GM19395 (cell line): Measurements from ENCODE around the gene NOL9.
"Not testable (repeated sequence)": the region's sequence is repeated elsewhere in the genome, so short reads cannot be mapped to it uniquely, and the experiment has no call there.

ENCODE experiments used
- ATAC-seq: cut with Tn5 transposase; IDR thresholded peaks from one replicate; pipeline ENCODE4 v1.9.1; 2021; ENCODE audit warnings: mild to moderate bottlenecking, moderate library complexity; ENCODE audit not compliant: unreplicated experiment

Gene NOL9

GRCh38 chr1:6505367-6506209 is 48.7 kb downstream of the NOL9 start:
- ATAC-seq: no peak

DNA sequence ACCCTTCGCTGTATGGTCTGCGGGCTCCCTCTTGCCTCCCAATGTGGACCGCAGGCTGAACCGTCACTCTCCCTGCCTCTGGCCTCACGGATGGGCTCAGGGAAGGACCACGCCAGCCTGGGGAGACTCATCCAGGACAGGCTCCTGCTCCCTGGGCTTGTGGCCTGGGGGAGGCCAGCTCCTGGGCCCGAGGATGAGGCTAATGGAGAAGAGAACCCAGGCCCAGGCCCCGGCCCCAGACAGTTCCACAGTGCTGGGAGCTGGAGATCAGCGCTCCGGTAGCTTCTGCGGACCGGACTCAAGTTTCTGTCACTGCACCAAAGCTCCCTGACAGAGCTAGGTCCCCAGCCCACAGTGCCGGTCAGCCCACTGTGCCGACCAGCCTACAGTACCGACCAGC is 49.4 kb downstream of the NOL9 start:
- ATAC-seq: no peak

GRCh38 chr1:6503884-6504602 is 50.3 kb downstream of the NOL9 start:
- no peak for ATAC-seq

- ATAC-seq: no peak
Observed at GRCh38 chr1:6502000-6502891, 52.1 kb downstream of the NOL9 start.

DNA sequence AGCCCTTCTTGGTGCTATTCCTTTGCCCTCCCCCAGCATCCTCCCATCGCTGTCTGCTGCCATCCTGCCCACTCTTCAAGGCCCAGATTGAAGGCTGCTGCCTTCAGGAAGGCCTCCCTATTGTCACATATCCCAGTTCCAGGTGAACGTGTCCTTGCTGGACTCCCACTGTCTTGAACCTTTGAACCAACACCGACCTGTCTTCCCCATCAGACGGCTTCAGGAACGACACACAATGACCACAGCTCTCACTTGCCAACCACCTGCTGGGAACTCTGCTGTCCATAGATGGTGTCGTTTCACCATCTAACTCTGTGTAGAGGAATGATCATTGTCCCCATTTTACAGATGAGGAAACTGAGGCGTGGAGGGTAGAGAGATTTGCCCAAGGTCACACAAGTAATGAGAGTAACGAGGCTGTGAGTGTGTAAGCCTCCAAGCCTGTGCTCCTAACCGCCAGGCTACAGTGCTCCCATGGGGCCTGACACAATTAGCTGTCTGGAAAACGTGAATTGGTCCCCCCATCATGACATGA is 53.0 kb downstream of the NOL9 start:
- ATAC-seq: no peak

DNA sequence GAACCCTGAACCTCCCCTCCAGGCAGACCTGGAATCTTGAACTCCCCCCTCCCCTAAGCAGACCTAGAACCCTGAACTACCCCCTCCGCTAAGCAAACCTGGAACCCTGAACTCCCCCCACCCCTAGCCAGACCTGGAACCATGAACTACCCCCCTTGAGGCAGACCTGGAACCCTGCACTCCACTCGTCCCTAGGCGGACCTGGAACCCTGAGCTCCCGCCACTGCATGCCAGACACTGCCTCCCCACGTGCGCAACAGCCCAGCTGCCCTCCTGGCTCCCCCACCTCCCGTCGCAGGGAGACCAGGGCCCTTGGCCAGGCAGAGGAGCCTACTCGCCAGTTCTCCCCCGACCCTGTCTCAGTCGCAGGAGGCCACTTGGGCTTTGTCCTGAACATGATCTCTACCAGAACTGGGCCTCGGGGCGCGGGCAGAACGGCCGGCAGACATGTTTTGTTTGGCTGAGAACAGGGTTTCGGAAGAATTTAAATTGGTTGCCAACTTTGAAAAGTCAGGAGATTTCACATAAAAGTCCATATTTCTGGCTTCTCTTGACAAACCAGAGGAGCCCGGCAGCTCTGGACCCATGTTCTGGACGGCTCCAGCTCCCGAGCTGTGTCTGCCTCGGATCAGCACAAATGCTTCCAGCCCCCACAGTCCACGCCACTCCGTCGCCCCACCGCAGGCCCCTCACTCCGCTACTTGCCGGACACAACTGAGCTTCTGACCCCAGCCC is 53.6 kb downstream of the NOL9 start:
- no peak for ATAC-seq

DNA sequence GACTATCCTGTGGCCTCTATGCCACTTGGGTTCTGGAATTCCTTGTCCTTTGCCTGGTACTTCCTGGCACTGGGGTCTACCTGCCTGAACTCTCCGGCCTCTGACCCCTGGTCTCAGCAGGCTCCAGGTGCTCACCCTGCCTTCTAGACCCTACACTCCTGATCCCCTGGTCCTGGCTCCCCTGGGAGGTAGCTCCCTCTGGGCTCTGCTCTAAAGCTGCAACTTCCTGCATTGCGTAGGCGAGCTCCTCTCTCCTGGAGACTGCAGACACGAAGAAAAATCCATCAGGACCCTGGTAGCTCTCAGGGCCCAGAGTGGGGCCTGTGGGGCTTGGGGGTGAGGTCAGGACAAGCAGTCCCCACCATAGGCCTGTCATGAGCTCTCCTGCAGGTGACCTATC is 55.0 kb downstream of the NOL9 start:
- no peak for ATAC-seq

DNA sequence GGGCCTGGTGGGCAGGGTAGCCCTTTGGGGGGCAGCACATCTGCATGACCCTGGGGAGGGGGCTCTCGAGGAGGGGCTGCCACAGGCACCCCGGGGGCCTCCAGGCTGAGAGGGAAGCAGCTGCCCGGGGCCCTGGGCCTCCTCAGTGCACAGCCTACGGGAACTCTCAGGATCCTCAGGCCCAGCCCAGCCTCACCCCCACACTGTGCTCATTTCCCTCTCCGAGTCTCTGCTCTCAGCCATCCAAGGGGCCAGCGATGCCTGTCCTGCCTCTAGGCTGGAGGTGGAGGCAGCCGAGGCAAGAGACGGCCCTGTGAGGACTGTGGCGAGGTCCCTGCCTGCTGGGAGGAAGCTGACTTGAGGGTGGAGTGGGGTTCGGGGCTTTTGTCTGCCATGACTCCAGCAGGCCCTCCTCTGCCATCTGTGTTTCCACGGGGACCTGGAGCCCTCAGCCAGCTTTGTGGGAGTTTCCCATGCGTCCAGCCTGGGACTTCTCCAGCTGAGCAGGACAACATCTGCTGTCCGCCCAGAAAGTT is 55.7 kb downstream of the NOL9 start:
- no peak for ATAC-seq

- no peak for ATAC-seq
Observed at GRCh38 chr1:6497867-6498575, 56.3 kb downstream of the NOL9 start.

- no peak for ATAC-seq
Observed at GRCh38 chr1:6497215-6497866, 57.0 kb downstream of the NOL9 start.

DNA sequence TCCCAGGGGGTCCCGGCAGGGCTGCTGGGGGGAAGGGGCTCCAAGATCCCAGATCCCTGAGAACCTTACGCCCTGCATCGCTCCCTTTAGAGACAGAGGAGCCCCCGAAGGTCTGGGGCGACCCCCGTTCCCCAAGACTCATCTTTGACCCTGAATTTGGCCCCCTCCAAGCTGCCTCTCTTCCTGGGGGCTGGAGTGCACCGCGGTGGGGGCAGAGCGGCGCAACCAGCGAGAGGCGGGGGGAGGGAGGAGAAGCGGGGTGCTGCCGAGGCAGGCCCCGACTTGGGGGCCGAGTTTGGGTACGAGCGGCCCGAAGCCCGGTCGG is 57.5 kb downstream of the NOL9 start:
- no peak for ATAC-seq

GRCh38 chr1:6496365-6496721 is 58.0 kb downstream of the NOL9 start:
- ATAC-seq: no peak

DNA sequence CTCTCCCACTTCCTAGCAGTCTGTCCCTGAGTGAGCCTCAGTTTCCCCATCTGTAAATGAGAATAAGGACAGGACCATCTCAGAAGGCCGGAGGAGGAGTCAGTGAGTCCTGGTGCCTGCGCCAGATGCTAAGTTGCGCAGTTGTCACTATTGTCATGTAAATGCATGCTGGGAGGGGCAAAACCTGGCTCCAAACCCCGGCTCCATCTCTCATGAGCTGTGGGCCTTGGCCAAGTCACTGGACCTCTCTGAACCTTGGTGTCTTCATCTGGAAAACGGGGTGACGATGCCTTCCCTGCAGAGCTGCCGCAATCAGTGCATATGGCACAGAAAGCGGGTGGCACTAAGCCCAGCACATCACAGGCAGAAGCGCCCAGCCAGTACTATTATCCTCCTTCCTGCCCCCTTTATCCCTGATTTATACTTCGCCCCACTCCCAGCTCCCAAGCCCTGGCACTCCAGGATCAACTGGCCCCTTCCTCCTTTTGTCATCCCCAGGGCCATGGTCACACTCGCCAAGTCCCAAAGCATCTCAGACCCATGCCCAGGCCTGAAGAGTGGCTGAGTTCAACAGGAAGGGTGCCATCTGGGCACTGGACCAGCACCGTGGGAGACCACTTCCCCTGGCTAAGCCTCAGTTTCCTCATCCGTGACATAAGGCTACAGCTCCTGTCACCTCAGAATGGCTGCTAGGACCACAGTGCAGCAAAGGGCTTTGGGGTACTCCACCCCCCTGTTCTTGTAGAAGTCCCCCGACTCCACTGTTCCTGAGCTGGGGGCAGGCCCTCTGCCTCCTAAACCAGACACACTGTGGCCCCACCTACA is 58.6 kb downstream of the NOL9 start:
- no peak for ATAC-seq

DNA sequence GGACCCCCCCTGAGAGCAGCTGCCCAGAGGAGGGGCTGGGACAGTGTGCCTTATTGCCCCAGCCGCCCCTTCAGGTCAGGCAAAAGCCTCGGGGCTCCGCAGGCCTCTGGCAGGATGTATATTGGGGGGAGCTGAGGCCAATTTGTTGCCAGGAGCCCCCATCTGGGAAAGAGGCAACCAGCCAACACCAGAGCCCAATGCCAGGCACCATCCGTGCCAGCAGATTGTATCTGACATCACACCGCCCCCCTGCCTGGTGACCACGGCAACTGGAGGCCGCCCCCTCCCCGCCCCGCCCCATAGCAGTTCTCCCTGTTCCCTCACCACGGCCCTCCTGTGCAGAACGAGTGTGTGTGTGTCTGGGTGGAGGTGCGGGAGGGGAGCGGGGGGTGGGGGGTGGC is 59.3 kb downstream of the NOL9 start:
- no peak for ATAC-seq

DNA sequence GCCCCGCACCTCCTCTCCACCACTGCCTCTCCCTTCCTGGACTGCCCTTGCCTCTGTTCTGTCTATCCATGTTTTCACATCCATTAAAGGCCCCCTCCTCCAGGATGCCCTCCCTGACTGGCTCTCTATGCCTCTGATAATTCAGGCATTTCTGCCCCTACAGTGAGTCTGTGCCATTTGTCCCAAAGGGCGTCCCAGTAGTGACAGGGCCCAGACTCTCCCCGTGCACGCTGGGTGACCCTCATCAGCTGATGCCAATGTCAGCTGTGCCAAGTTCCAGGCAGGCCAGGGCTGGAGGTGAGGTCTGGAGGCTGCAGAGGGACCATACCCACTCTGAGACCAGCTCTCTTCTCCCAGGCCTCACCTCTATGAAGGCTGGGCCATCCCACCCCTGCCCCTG is 59.7 kb downstream of the NOL9 start:
- no peak for ATAC-seq

GRCh38 chr1:6493834-6494223 is 60.5 kb downstream of the NOL9 start:
- not testable (repeated sequence) for ATAC-seq

GRCh38 chr1:6491966-6492365 is 62.3 kb downstream of the NOL9 start:
- no peak for ATAC-seq

- ATAC-seq: no peak
Observed at GRCh38 chr1:6491480-6491962, 62.8 kb downstream of the NOL9 start, which contains the start of gene PLEKHG5. TSS of gene PLEKHG5 (minus strand) at chr1:6491667. CDS start at chr1:6477571, 14,096 bp downstream.
